GM10266 (cell line): ENCODE data around the gene FBN2.

ENCODE experiments used
- DNase-seq: peaks from one replicate; pipeline ENCODE4 v3.0.0; 2012; ENCODE audit errors: extremely low spot score
- CTCF ChIP-seq: IDR thresholded peaks from 2 replicates; pipeline ENCODE4 v1.5.1; 2012; ENCODE audit warnings: mild to moderate bottlenecking, low read depth; ENCODE audit not compliant: control insufficient read depth, insufficient read depth; ENCODE audit errors: missing control alignments

Gene FBN2

GRCh38 chr5:128535251-128535650 is 2.8 kb downstream of the FBN2 start:
- no peak for TF ChIP-seq CTCF
- no peak for DNase-seq

GRCh38 chr5:128534726-128535125 is 3.3 kb downstream of the FBN2 start:
- TF ChIP-seq CTCF = no peak
- DNase-seq = no peak

- TF ChIP-seq CTCF = no peak
- no peak for DNase-seq
These were observed 5.3 kb downstream of the FBN2 start for GRCh38 chr5:128532776-128533175.

GRCh38 chr5:128532127-128532526 is 5.9 kb downstream of the FBN2 start:
- no peak for DNase-seq
- no peak for TF ChIP-seq CTCF

- no peak for TF ChIP-seq CTCF
- no peak for DNase-seq
These were observed 9.3 kb downstream of the FBN2 start for GRCh38 chr5:128528637-128529255.

- no peak for TF ChIP-seq CTCF
- no peak for DNase-seq
These were observed 9.9 kb downstream of the FBN2 start for GRCh38 chr5:128528126-128528525.

- no peak for DNase-seq
- no peak for TF ChIP-seq CTCF
These were observed 11.0 kb downstream of the FBN2 start for GRCh38 chr5:128527077-128527476.
